WTC11 (cell line): ENCODE data around the gene SNRNP25. TPM values are rescaled to one million over a fixed set of nuclear protein-coding genes. Genes with fewer than 3 reads are reported as not detected.
A peak's percentile ranks its signal among the peaks of the same experiment; 100 is the strongest.

Source experiments
- ATAC-seq: fragments of 200-7000 bp; cut with Tn5 transposase; 2 replicates; pipeline ENCODE4 v1.10.0; 2021; ENCODE audit warnings: mild to moderate bottlenecking, moderate library complexity
- CTCF ChIA-PET: fragments of 300-600 bp; sonication (Branson Sonifier 250); formaldehyde crosslinking; loops from one replicate; lab custom pipeline; 2021; ENCODE audit warnings: antibody characterized with exemption; lab: Charles Lee
- POLR2A ChIA-PET: fragments of 350-600 bp; sonication (Branson Sonifier 250); formaldehyde crosslinking; loops from one replicate; lab custom pipeline; 2021; ENCODE audit warnings: antibody characterized with exemption; lab: Charles Lee
- DNase-seq: peaks from one replicate; pipeline ENCODE4 v3.0.0; 2021; ENCODE audit warnings: low spot score
- H3K27ac Mint-ChIP-seq: 2 replicates; pipeline ENCODE4 v1.8.0; 2021; ENCODE audit warnings: mixed read lengths
- H3K27me3 Mint-ChIP-seq: 2 replicates; pipeline ENCODE4 v1.8.0; 2021; ENCODE audit warnings: low read depth, mild to moderate bottlenecking, moderate library complexity, mixed read lengths
- H3K36me3 Mint-ChIP-seq: 2 replicates; pipeline ENCODE4 v1.8.0; 2021; ENCODE audit warnings: mixed read lengths
- H3K4me1 Mint-ChIP-seq: 2 replicates; pipeline ENCODE4 v1.8.0; 2022; ENCODE audit warnings: mixed read lengths
- H3K4me3 Mint-ChIP-seq: 2 replicates; pipeline ENCODE4 v1.8.0; 2021; ENCODE audit warnings: mild to moderate bottlenecking, moderate library complexity, mixed read lengths
- H3K9me3 Mint-ChIP-seq: 2 replicates; pipeline ENCODE4 v1.8.0; 2021; ENCODE audit warnings: mixed read lengths
- ETV6 ChIP-seq: sonication (generic); formaldehyde crosslinking; IDR thresholded peaks from 2 replicates; pipeline ENCODE4 v1.8.1; 2022; ENCODE audit warnings: mild to moderate bottlenecking, missing genetic modification reagents
- FOXJ3 ChIP-seq: sonication (generic); formaldehyde crosslinking; IDR thresholded peaks from 2 replicates; pipeline ENCODE4 v1.9.0; 2021; ENCODE audit warnings: missing genetic modification reagents, mild to moderate bottlenecking, borderline replicate concordance
- JUN ChIP-seq: sonication (generic); formaldehyde crosslinking; IDR thresholded peaks from 2 replicates; pipeline ENCODE4 v1.8.0; 2023; ENCODE audit warnings: mild to moderate bottlenecking, missing genetic modification reagents
- KAT7 ChIP-seq: sonication (generic); formaldehyde crosslinking; IDR thresholded peaks from 2 replicates; pipeline ENCODE4 v1.8.1; 2023; ENCODE audit warnings: missing genetic modification reagents, mild to moderate bottlenecking, borderline replicate concordance
- MXD4 ChIP-seq: fragments of 250-450 bp; sonication (Bioruptor Pico); IDR thresholded peaks from 2 replicates; pipeline ENCODE4 v1.8.0; 2021; ENCODE audit warnings: mild to moderate bottlenecking, moderate library complexity, borderline replicate concordance
- NFE2L1 ChIP-seq: sonication (generic); formaldehyde crosslinking; IDR thresholded peaks from 2 replicates; pipeline ENCODE4 v1.8.1; 2023; ENCODE audit warnings: missing genetic modification reagents
- NR3C1 ChIP-seq: sonication (generic); formaldehyde crosslinking; conservative IDR thresholded peaks from 2 replicates; pipeline ENCODE4 v1.8.1; 2023; ENCODE audit warnings: low read depth, mild to moderate bottlenecking, missing genetic modification reagents
- SMAD4 ChIP-seq: sonication (generic); formaldehyde crosslinking; IDR thresholded peaks from 2 replicates; pipeline ENCODE4 v1.8.0; 2022; ENCODE audit warnings: mild to moderate bottlenecking, missing genetic modification reagents
- TP53 ChIP-seq: sonication (generic); formaldehyde crosslinking; IDR thresholded peaks from 2 replicates; pipeline ENCODE4 v1.8.1; 2023; ENCODE audit warnings: mild to moderate bottlenecking, missing genetic modification reagents
- ZNF219 ChIP-seq: sonication (generic); formaldehyde crosslinking; IDR thresholded peaks from 2 replicates; pipeline ENCODE4 v1.8.0; 2023; ENCODE audit warnings: missing genetic modification reagents, mild to moderate bottlenecking, borderline replicate concordance
- ZNF232 ChIP-seq: sonication (generic); formaldehyde crosslinking; IDR thresholded peaks from 2 replicates; pipeline ENCODE4 v1.8.0; 2022; ENCODE audit warnings: mild to moderate bottlenecking, missing genetic modification reagents
- ZNF423 ChIP-seq: fragments of 250-450 bp; sonication (Bioruptor Pico); IDR thresholded peaks from 2 replicates; pipeline ENCODE4 v2.1.2; 2022; ENCODE audit warnings: mild to moderate bottlenecking, moderate library complexity
- total RNA-seq: library from RNA; stranded (reverse); gene quantifications from 3 replicates; pipeline ENCODE4 v1.2.3, GENCODE V29; 2021
- TF ChIP-seq, protein P1 (sequence below): sonication (generic); formaldehyde crosslinking; IDR thresholded peaks from 2 replicates; pipeline ENCODE4 v1.8.1; 2023; ENCODE audit warnings: mild to moderate bottlenecking, missing genetic modification reagents, moderate library complexity
- TF ChIP-seq, protein P2 (sequence below): fragments of 200-600 bp; IDR thresholded peaks from 2 replicates; pipeline ENCODE4 v1.8.0; 2022; ENCODE audit warnings: antibody characterized with exemption
- TF ChIP-seq, protein P3 (sequence below): sonication (generic); formaldehyde crosslinking; IDR thresholded peaks from 2 replicates; pipeline ENCODE4 v1.8.0; 2022; ENCODE audit warnings: mild to moderate bottlenecking, missing genetic modification reagents
- TF ChIP-seq, protein P4 (sequence below): sonication (generic); formaldehyde crosslinking; IDR thresholded peaks from 2 replicates; pipeline ENCODE4 v1.8.0; 2023; ENCODE audit warnings: mild to moderate bottlenecking, missing genetic modification reagents
- TF ChIP-seq, protein P5 (sequence below): sonication (generic); formaldehyde crosslinking; IDR thresholded peaks from 2 replicates; pipeline ENCODE4 v1.8.0; 2023; ENCODE audit warnings: missing genetic modification reagents
- TF ChIP-seq, protein P6 (sequence below): sonication (generic); formaldehyde crosslinking; conservative IDR thresholded peaks from 2 replicates; pipeline ENCODE4 v1.8.1; 2023; ENCODE audit warnings: mild to moderate bottlenecking, low read depth, missing genetic modification reagents, moderate library complexity
- TF ChIP-seq, protein P7 (sequence below): sonication (generic); formaldehyde crosslinking; IDR thresholded peaks from 2 replicates; pipeline ENCODE4 v1.8.0; 2022; ENCODE audit warnings: missing genetic modification reagents

SNRNP25 gene
- total RNA-seq, 1 experiment from 2014 or later = 55.9 TPM

DNA sequence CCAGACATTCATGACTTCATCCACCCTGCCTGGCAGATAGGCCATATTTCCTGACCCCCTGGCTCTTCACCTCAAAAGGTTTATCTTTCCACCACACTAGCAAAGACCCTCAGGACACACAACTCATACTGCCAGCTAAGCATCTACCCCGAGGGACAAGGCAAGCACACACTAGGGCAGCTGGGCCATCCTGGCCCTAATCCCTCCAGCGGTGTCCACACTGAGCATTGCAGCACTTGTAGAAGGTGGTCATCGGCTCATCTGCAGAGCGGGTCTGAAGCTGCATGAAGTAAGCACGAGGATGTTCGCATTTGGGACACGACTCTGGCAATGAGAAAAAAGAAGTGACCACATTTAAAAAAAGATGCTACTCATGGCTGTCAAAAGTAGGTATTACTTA lies 6.4 kb upstream of the SNRNP25 start:
- CTCF ChIA-PET = no interaction called here
- POLR2A ChIA-PET = no interaction called here
- Mint-ChIP-seq H3K36me3 (peaks cover 78% of the 10 kb centered on the region), H3K4me3 (no peak overlapping the region), H3K9me3 (peaks cover 19% of the 10 kb centered on the region), H3K4me1 (peaks cover 10% of the 10 kb centered on the region)
- no peak for DNase-seq
- TF ChIP-seq JUN = no peak
- no peak for TF ChIP-seq ZNF423 (CRISPR knock-in tag)
- TF ChIP-seq, protein P1, sequence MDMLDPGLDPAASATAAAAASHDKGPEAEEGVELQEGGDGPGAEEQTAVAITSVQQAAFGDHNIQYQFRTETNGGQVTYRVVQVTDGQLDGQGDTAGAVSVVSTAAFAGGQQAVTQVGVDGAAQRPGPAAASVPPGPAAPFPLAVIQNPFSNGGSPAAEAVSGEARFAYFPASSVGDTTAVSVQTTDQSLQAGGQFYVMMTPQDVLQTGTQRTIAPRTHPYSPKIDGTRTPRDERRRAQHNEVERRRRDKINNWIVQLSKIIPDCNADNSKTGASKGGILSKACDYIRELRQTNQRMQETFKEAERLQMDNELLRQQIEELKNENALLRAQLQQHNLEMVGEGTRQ (CRISPR knock-in tag) = no peak
- no peak for TF ChIP-seq TP53
- TF ChIP-seq, protein P2, sequence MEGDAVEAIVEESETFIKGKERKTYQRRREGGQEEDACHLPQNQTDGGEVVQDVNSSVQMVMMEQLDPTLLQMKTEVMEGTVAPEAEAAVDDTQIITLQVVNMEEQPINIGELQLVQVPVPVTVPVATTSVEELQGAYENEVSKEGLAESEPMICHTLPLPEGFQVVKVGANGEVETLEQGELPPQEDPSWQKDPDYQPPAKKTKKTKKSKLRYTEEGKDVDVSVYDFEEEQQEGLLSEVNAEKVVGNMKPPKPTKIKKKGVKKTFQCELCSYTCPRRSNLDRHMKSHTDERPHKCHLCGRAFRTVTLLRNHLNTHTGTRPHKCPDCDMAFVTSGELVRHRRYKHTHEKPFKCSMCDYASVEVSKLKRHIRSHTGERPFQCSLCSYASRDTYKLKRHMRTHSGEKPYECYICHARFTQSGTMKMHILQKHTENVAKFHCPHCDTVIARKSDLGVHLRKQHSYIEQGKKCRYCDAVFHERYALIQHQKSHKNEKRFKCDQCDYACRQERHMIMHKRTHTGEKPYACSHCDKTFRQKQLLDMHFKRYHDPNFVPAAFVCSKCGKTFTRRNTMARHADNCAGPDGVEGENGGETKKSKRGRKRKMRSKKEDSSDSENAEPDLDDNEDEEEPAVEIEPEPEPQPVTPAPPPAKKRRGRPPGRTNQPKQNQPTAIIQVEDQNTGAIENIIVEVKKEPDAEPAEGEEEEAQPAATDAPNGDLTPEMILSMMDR = no peak
- TF ChIP-seq, protein P3, sequence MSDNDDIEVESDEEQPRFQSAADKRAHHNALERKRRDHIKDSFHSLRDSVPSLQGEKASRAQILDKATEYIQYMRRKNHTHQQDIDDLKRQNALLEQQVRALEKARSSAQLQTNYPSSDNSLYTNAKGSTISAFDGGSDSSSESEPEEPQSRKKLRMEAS (CRISPR knock-in tag) = no peak
- TF ChIP-seq NR3C1 = no peak
- TF ChIP-seq ETV6 = no peak
- no peak for TF ChIP-seq ZNF219 (CRISPR knock-in tag)
- TF ChIP-seq MXD4 (CRISPR knock-in tag) = no peak
- TF ChIP-seq SMAD4 (CRISPR knock-in tag) = no peak
- TF ChIP-seq KAT7 (CRISPR knock-in tag) = no peak
- TF ChIP-seq NFE2L1 (CRISPR knock-in tag) = no peak
- TF ChIP-seq, protein P4, sequence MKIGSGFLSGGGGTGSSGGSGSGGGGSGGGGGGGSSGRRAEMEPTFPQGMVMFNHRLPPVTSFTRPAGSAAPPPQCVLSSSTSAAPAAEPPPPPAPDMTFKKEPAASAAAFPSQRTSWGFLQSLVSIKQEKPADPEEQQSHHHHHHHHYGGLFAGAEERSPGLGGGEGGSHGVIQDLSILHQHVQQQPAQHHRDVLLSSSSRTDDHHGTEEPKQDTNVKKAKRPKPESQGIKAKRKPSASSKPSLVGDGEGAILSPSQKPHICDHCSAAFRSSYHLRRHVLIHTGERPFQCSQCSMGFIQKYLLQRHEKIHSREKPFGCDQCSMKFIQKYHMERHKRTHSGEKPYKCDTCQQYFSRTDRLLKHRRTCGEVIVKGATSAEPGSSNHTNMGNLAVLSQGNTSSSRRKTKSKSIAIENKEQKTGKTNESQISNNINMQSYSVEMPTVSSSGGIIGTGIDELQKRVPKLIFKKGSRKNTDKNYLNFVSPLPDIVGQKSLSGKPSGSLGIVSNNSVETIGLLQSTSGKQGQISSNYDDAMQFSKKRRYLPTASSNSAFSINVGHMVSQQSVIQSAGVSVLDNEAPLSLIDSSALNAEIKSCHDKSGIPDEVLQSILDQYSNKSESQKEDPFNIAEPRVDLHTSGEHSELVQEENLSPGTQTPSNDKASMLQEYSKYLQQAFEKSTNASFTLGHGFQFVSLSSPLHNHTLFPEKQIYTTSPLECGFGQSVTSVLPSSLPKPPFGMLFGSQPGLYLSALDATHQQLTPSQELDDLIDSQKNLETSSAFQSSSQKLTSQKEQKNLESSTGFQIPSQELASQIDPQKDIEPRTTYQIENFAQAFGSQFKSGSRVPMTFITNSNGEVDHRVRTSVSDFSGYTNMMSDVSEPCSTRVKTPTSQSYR (CRISPR knock-in tag) = no peak
- no peak for TF ChIP-seq FOXJ3 (CRISPR knock-in tag)
- TF ChIP-seq, protein P5, sequence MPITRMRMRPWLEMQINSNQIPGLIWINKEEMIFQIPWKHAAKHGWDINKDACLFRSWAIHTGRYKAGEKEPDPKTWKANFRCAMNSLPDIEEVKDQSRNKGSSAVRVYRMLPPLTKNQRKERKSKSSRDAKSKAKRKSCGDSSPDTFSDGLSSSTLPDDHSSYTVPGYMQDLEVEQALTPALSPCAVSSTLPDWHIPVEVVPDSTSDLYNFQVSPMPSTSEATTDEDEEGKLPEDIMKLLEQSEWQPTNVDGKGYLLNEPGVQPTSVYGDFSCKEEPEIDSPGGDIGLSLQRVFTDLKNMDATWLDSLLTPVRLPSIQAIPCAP (CRISPR knock-in tag) = no peak
- TF ChIP-seq ZNF232 = no peak
- TF ChIP-seq, protein P6, sequence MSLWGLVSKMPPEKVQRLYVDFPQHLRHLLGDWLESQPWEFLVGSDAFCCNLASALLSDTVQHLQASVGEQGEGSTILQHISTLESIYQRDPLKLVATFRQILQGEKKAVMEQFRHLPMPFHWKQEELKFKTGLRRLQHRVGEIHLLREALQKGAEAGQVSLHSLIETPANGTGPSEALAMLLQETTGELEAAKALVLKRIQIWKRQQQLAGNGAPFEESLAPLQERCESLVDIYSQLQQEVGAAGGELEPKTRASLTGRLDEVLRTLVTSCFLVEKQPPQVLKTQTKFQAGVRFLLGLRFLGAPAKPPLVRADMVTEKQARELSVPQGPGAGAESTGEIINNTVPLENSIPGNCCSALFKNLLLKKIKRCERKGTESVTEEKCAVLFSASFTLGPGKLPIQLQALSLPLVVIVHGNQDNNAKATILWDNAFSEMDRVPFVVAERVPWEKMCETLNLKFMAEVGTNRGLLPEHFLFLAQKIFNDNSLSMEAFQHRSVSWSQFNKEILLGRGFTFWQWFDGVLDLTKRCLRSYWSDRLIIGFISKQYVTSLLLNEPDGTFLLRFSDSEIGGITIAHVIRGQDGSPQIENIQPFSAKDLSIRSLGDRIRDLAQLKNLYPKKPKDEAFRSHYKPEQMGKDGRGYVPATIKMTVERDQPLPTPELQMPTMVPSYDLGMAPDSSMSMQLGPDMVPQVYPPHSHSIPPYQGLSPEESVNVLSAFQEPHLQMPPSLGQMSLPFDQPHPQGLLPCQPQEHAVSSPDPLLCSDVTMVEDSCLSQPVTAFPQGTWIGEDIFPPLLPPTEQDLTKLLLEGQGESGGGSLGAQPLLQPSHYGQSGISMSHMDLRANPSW (CRISPR knock-in tag) = no peak
- TF ChIP-seq, protein P7, sequence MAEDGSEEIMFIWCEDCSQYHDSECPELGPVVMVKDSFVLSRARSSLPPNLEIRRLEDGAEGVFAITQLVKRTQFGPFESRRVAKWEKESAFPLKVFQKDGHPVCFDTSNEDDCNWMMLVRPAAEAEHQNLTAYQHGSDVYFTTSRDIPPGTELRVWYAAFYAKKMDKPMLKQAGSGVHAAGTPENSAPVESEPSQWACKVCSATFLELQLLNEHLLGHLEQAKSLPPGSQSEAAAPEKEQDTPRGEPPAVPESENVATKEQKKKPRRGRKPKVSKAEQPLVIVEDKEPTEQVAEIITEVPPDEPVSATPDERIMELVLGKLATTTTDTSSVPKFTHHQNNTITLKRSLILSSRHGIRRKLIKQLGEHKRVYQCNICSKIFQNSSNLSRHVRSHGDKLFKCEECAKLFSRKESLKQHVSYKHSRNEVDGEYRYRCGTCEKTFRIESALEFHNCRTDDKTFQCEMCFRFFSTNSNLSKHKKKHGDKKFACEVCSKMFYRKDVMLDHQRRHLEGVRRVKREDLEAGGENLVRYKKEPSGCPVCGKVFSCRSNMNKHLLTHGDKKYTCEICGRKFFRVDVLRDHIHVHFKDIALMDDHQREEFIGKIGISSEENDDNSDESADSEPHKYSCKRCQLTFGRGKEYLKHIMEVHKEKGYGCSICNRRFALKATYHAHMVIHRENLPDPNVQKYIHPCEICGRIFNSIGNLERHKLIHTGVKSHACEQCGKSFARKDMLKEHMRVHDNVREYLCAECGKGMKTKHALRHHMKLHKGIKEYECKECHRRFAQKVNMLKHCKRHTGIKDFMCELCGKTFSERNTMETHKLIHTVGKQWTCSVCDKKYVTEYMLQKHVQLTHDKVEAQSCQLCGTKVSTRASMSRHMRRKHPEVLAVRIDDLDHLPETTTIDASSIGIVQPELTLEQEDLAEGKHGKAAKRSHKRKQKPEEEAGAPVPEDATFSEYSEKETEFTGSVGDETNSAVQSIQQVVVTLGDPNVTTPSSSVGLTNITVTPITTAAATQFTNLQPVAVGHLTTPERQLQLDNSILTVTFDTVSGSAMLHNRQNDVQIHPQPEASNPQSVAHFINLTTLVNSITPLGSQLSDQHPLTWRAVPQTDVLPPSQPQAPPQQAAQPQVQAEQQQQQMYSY (CRISPR knock-in tag) = no peak
- TF ChIP-seq, all 79 proteins: peak for 0
- Mint-ChIP-seq H3K27me3 (no peaks in the 10 kb centered on the region), H3K27ac (peak overlapping the region; percentile 29; the same call in 1 of the 2 replicates)
- no peak for ATAC-seq
